ACHN (cell line): Measurements from ENCODE around the gene SLC7A6.

Experiments used
- DNase-seq: peaks from one replicate; pipeline ENCODE4 v3.0.0-alpha.2; 2015
- in situ Hi-C: cut with HindIII; loops from 2 replicates; pipeline ENCODE4 v1.10.0; 2017; ENCODE audit warnings: low sequenced_read_pairs, low pct_ligation_motif_present, low pct_unique_long_range_greater_than_20kb

SLC7A6 gene

DNA sequence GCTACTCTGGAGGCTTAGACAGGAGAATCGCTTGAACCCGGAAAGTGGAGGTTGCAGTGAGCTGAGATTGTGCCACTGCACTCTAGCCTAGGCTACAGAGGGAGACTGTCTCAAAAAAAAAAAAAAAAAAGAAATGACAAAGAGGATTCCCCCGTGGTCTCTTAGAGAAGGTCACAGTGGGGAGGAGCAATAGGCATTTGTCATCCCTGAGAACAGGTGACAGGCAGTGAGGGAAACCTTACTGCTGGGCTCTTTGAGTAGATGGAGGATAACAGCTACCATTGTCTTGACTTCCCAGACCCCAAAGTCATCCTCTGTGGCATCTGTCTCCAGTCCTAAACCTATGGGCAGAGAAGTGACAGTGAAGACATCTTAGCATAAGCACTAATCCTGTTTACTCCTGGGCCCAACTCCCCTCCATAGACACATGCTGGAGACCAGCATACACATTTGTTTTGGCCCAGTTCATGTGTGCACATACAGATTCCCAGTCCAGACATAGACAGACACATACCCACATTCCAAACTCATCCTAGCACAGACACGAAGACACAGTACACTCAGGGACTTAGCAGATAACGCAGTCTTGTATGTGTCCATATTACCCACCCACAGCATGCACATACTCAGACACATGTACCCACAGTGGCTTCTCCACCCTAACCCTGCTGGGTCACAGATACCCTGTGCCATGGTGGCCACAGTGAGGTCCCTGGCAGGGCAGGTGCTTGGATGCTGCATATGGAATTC lies 31.1 kb upstream of the SLC7A6 start:
- in situ Hi-C loops = no loop called here
- no peak for DNase-seq

DNA sequence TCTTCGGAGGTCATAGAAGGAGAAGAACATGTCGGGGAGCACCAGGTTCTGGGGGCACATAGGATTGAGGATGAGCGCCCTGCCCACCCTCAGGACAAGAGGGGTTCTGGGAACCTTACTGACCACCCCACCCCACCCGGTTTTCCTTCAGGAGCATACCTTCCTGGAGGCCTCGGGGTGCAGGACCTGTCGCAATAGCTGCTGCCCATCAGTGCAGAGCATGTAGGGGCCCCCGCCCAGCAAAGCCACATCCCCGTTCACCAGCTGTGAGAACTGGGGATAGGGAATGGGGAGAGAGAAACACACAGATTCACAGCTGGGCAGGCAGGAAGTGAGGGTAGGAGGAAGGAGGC lies 30.5 kb upstream of the SLC7A6 start:
- no peak for DNase-seq
- in situ Hi-C loops = no loop called here

DNA sequence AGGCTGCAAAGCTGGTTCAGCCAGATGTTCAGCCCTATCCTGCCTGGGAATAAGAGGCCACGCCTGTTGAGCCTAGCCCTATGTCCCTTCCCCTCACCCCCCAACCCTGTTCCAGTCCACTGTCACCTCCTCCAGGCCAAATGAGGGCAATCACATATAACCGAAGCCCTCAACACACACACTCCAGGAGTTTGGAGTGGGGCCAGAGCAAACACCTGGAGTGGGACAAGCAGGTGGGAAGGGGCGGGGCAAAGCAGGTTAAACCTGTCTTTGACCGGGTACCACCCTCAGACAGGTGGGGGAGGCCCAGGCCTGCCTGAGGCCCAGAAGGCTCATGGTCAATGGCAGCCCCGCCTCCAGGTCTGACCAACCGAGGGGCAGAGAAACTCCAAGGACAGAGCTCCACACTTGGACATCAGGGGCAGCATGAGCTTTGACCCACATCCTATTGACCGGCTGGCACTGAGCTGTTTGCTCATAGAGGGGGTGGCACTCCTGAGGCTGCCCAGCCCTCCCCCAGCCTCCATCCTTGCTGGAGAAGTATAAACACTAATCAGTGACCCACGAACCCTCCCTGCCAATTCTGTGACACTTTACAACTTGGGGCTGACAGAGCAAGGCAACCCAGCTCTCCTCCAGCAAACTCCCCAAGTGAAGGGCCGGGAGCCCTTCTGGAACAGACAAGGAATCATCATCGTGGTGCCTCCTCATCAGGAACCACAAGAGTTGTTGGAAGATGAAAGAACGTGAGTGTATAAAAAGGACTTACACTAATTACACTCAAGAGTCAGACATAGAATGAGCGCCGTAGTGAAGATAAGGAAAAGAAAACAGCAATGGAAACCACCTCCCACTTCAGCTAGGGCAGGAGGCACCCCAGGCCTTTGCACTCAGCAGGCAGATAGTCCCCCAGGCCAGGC lies 29.9 kb upstream of the SLC7A6 start:
- DNase-seq = no peak
- in situ Hi-C loops = no loop called here

DNA sequence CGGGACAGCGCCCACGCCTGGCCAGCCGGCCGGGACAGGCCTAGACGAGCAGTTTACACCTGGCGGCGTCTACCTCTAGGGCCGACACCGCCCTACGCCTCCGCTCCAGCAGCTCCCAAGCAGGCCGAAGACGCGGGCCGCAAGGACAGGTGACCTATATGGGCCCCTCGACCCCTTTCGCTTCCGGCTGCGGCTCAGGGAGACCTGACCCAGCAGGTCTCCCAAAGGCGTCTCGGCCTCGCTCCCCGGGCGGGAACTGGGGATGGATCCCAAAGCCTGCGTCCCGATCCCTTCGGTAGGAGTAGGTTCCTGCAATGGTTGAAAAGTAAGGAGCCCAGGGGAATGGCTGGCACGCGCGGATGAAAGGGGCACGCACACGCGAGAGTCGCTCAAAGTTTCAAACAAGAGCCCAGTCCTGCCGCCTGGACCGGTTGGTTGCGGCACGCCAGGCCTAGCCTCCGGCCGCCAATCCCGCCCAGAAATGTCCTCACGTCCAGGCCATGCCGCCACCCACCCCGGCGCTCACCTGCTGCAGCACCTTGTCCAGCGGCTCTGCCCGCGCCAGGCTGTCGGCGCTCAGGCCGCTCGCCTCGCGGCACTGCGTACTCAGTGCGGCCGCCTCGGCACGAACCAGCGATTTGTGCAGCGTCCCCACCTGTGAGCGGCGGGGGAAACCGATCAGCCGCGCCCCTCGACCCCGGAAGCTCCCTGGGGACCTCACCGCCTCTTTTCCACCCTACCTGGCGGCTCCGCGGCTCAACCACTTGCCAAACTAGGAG lies 29.0 kb upstream of the SLC7A6 start:
- DNase-seq = no peak
- in situ Hi-C loops = no loop called here

DNA sequence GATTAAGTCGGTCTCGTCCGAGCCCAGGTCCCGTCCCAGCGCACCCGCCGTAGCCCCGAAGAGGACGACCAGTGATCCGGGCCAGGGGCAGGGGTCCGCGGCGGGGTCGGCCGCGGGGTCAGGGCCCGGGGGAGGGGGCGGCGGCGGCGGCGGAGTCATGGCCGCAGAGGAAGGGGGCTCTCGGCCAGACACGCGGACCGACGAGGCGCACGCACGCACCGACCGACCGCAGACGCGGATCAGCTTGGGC lies 28.5 kb upstream of the SLC7A6 start, which contains the start of gene ESRP2:
Gene ESRP2 (minus strand): TSS at position 241 of the 250 bp plus-strand sequence. CDS start 82 bp downstream, at position 159.
- in situ Hi-C loops = no loop called here
- no peak for DNase-seq

DNA sequence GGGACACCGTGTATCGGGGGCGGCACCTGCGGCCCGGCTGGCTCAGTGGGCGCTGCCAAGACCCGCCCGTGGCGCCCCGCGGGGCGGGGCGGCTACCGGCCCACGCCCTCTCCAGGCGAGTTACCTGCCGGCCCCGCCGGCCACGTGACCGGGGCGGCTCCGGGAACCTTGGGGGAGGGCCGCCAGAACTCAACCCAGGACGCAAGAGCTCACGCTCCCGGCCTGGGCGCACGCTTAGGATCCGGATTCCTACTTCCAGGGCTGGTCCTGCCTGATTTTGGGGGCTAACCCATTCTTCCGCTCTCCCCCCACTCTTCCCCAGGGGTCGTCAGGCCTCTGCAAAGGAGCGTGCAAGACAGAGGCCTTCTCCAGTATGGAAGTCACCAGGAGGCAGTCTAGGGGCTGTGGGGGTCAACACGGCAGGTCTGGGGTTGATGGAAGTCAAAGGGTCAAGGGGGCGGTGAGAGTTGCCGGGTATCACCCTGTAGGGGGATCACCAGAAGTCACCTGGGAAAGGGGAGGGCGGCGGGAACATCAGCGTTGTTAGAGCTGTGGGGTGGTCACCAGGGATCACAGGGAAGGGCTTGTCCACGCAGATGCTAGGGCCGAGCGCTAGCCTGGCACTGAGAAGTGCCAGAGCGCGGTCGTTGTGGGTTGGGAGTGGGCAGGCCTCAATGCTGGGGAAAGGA lies 28.0 kb upstream of the SLC7A6 start:
- peak; percentile 22 for DNase-seq
- in situ Hi-C loops = no loop called here

DNA sequence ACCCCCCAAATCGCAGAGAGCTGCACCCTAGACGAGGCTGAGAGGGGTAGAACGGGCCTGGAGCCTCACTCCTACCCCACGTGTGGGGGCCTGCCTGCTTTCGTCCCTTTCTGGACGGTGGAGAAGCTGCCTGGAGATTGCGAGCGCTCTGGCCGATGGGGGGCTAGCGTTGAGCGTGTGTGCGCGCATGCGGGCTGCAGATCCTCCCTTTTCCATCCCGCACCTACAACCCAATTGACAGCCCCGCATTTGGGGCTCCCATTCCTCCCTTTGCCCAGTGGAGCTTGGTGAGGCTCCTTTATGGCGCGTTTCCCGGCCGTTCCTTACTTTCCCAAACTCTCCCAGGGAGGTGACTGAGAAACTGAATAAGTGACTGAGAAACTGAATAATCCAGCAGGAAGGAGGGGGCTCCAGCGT lies 27.5 kb upstream of the SLC7A6 start:
- no peak for DNase-seq
- in situ Hi-C loops = no loop called here

DNA sequence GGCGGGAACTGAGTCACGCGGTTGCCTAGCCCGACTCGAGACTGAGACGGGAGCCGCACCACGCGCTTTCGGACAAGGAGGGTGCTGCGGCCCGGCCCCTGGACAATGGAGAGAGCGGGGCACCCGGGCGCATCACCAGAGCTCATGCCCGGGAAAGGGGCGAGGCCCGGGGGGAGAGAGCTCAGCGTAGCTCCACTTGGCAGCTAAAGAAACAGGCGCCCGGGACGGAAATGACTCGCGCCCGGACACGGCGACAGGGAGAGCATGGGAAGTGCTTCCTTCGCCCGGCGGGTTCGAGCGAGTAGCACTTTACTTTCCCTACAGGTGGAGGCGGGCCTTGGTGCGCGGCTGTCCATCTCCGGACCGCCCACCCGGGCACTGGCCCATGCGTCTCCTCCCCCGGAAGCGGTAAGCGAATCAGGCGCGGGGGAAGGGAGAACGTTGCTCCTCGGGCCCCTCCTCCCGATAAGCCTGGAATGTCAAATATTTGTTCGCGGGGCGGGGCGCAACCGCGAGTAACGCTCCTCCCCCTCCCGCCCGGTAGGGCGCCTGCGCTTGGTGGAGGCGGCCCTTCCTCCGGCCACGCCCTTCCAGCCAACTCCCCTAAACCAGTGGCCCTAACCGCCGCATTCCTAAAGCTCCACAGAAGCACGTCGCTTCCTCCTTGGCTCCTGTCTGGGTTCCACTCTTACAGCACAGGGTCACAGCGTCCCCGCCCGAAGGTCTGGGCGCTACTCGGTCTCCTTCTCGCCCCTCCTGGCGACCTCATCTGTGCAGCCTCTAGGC lies 26.9 kb upstream of the SLC7A6 start:
- peak; percentile 99 for DNase-seq
- in situ Hi-C loops = no loop called here

DNA sequence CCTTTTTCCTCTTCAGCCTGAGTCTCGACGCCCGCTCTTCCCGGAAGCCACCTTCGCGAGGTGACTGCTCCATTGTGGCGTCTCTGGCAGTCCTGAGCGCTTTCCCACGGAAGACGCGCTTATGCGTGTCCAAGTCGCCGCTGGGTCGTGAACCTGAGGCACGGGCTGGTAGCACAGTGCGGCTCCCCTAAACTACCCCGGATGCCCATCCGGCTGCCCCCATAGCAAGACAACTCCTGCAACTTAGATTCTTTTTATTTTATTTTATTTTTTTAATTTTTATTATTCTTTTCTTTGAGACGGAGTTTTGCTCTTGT lies 26.3 kb upstream of the SLC7A6 start:
- DNase-seq = no peak
- in situ Hi-C loops = no loop called here

DNA sequence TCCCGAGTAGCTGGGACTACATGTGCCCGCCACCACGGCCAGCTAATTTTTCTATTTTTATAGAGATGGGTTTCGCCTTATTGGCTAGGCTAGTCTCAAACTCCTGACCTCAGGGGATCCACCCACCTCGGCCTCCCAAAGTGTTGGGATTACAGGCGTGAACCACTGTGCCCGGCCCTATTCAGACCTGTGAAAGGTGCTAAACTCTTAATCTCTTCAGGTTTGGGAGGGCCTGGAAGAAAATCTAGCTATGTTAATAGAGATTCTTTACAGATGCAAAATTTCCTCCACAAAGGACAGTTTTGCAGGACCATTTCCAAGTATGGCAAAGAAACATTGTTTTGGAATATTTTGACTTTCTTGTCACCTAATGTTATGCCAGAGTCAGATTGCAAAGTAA lies 22.2 kb upstream of the SLC7A6 start:
- DNase-seq = no peak

DNA sequence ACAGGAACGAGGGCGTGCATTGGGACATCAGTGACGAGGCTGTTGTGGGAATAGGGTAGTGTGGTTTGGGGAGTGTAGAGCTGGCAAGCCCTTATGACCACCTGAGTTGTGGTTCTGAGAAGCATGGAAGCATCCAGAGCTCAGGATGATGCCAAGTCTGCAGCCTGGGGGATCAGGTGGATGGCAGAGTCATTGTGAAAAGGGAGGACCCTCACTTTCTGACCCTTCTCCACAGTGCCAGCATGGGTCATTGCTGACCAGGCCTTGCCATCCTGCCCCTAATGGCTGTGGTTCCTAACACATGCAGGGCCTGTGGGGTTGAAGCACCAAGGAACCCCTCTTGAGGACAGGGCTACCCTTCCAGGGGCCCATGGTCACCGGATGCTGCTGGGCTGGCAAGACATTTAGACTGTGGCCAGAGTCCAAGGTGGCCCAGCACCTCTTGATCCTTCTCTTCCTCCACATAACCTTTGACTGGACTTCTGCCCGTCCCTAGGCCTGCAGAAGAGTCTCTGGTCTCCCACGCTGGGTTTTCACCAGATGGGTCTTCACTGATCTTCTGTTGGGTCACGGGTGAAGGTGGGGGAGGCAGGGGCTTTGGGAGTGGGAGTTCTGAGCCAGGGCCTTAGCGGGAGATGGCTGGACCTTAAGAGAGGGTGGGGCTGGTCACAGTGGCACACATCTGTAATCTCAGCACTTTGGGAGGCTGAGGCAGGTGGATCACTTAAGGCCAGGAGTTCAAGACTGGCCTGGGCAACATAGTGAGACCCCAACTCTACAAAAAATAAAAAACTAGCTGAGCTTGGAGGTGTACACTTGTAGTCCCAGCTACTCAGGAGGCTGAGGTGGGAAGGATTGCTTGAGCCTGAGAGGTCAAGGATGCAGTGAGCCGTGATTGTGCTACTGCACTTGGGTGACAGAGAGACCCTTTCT lies 21.1 kb upstream of the SLC7A6 start:
- in situ Hi-C loops = no loop called here
- DNase-seq = no peak

More for the DNA sequence above, 22.2 kb upstream of the SLC7A6 start:
- in situ Hi-C loops = no loop called here

DNA sequence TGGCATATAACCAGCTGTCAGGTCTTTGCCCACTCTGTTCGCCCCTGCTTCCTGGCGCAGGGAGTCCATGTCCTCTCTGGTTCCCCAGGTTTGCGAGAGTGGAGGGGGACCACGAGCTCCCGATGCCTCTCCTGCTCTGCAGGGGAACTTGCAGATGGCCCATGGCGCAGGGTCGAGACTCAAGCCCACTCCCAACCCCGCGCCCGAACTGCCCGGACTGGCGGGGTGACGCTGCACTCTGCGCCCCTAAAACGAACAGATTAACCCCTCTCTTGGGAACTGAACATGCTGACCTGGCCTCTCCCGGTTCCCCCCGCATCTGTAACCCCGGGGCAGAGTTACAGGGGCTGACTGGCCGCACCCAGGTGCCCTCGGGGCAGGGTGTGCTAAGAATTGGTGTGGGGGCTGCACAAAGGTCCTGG lies 19.8 kb upstream of the SLC7A6 start:
- in situ Hi-C loops = no loop called here
- no peak for DNase-seq

DNA sequence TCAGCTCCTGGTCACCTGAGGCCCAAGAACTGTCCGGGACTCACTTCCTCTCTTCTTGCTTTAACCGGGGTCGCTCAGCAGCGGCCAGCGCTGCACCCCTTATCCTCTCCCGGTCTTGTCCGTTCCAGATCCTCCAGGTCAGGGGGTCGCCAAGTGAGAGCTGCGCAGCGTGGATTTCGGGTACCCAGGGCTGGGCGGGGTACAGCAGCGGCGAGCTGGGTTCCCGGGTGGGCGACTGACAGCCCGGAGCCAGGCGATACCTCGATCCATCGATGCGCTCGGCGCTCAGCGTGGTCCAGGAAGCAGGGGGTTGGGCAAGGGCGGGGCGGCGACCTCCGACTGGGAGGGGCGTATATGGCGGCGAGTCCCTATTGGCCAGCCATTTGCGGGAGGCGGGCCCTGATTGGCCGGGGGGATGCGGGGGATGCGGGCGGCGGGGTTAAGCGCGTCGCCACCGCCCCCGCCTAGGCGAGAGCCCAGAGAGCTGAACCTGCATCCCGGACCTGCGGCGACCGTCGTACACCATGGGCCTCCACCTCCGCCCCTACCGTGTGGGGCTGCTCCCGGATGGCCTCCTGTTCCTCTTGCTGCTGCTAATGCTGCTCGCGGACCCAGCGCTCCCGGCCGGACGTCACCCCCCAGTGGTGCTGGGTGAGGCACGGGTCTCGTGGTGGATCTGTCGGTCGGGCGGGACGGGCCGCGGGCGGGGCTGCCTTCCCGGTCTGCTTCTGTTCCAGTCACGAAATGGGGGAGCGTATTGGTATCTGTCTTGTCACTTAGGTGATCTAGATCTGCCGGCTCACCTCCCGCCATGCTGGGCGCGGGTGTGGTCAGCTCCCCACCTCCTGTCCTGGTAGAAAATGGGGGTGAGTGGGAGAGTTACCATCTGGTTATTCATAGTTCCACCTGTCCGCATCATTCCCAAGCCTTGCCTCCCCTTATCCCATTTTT lies 19.1 kb upstream of the SLC7A6 start, which contains the start of gene PLA2G15:
Gene PLA2G15 (plus strand): TSS at position 471 of the 951 bp plus-strand sequence. CDS start 54 bp downstream, at position 525.
- peak; percentile 92 for DNase-seq
- in situ Hi-C loops = no loop called here

DNA sequence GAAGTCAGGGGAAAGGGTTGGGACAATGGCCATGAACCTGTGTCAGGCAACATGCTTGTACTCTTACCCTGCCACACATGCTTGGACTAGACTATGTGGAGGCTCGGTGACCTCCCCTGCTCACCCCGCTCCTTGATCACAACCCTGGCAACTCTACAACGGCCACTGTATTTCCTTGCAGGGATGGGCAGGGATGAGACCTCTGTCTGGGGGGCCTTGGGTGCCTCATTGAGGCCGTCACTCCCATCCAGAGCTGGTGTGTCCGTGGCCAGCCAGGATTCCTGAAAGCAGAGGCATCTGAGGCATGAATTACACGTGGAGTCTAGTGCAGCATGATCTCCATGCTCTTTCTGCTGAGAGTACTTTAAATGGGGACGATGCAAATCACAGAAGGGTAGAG lies 18.2 kb upstream of the SLC7A6 start:
- in situ Hi-C loops = no loop called here
- no peak for DNase-seq

DNA sequence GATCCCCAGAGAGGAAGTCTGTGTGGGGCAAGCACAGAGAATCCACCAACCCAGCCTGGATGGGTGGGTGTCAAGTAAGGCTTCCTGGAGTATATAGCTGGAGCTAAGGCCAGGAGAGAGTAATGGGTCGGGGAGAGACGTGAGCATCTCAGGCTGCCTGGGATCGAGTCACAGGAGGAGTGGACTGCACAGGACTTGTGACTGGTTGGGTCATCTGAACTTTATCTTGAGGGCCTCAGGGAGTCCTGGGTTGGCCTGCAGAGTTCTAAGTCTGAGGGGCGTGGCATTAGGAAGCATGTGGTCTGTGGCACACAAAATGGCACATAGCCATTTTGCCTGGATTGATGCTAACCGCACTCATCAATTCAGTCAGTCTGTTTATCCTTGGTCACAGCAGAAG lies 17.7 kb upstream of the SLC7A6 start:
- no peak for DNase-seq
- in situ Hi-C loops = no loop called here

DNA sequence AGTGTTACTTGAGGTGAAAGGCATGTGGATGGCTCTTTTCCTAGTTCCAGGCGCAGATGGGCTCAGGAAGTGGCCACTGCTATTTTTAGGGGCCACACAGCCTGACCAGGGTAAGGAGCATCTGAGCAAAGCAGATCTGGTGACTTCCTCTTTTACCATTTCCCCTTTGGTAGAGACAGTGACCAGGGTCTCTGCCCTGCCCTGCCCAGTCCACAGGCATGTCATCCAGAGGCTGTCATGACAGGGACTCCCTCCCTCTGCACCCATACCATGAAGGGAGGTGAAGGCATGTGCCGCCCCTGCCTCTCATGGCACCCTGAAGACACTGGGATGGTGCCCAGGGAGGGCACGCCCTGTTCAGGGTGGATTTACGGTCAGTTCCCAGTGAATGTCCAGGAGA lies 16.9 kb upstream of the SLC7A6 start:
- no peak for DNase-seq
- in situ Hi-C loops = no loop called here
